GM18502 (cell line): ENCODE results near the gene ATP6V1E1.
"Not testable (repeated sequence)": the region's sequence is repeated elsewhere in the genome, so short reads cannot be mapped to it uniquely, and the experiment has no call there.

Experiments used
- ATAC-seq: cut with Tn5 transposase; IDR thresholded peaks from one replicate; pipeline ENCODE4 v1.9.1; 2021; ENCODE audit warnings: mild to moderate bottlenecking; ENCODE audit not compliant: unreplicated experiment, poor library complexity

Gene ATP6V1E1

GRCh38 chr22:17636850-17637249, 8.3 kb upstream of the ATP6V1E1 start:
- not testable (repeated sequence) for ATAC-seq

DNA sequence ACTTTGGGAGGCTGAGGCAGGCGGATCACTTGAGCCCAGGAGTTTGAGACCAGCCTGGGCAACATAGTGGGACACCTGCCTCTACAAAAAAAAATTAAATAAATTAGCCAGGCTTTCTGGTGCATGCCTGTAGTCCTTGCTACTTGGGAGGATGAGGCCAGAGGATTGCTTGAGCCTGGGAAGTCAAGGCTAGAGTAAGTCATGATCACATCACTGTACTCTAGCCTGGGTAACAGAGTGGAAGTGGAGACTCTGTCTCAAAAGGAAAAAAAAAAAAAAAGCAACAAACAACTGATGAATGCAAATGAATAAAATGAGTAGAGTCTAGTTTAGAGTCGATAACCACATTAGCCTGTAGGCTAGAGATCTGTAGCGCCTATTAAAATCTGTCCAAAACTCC, 6.1 kb upstream of the ATP6V1E1 start:
- ATAC-seq = no peak

GRCh38 chr22:17633998-17634323, 5.4 kb upstream of the ATP6V1E1 start:
- ATAC-seq = no peak

GRCh38 chr22:17633217-17633997, 4.9 kb upstream of the ATP6V1E1 start:
- no peak for ATAC-seq

DNA sequence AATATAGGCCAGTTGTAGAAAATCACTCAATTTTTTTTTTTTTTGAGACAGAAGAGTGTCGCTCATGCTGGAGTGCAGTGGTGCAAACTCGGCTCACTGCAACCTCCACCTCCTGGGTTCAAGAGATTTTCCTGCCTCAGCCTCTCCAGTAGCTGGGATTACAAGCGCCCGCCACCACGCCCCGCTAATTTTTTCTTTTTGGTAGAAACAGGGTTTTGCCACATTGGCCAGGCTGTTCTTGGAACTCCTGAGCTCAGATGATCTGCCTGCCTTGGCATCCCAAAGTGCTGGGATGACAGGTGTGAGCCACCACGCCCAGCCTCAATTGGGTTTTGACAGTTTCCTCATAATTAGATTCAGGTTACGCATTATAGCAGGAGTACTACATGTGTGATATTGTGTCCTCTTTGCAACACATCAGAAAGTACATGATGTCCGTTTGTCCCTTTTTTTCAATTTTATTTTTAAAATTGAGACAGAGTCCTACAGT, 2.6 kb upstream of the ATP6V1E1 start:
- ATAC-seq = no peak

GRCh38 chr22:17629641-17630040, 1.1 kb upstream of the ATP6V1E1 start:
- no peak for ATAC-seq

GRCh38 chr22:17629173-17629489, 582 bp upstream of the ATP6V1E1 start:
- ATAC-seq = no peak

DNA sequence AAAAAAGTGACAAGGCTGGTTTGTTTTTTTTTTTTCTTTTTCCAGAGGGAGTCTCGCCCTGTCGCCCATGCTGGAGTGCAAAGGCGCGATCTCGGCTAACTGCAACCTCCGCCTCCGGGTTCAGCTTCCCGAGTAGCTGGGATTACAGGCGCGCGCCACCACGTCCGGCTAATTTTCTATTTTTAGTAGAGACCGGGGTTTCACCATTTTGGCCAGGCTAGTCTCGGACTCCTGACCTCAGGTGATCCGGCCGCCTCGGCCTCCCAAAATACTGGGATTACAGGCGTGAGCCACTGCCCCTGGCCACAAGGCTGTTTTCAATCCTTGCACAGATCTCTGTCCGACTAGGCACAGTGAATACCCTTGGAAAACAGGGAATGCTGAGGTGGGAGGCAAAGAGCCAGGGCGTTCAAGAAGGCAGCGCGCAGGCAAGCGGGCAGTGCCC, 566 bp downstream of the ATP6V1E1 start:
- ATAC-seq = no peak

DNA sequence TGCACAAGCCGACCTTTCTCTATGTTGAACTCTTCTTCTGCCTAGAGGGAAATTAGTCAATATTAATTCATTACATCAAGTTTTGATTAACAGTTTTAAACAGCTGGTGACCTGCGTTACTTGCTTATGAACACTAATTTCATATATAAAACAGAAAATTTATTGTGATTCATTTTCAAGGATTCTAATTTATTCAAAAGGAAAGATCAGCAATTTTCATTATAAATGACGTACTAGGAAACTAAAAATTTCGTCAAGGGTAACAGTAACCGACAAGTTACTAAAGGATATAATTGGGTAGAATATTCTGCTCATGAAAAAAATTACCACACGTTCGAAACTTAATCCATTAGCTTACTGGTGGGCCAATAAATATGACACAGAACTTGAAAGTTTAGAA, 15.3 kb downstream of the ATP6V1E1 start:
- no peak for ATAC-seq

- no peak for ATAC-seq
Measured at GRCh38 chr22:17612057-17612456, 16.5 kb downstream of the ATP6V1E1 start.

- no peak for ATAC-seq
Measured at GRCh38 chr22:17607891-17608521, 20.5 kb downstream of the ATP6V1E1 start.

DNA sequence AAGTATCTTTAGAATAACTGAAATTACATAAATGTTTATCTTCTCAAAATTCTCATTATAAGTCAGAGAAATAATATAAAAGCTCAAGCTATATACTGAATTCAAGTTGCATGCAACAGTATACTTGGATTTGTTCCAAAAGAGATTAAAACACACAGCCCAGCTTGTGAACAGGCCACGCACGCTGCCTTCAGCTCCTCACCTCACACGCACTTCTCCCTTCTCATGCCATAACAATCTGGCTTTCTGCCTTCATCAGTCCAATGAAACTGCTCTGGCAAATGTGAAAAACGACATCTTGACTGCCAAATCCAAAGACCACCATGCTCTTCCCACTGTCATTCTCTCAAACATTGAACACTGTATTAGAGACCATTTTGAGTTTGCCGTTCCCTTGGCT, 22.1 kb downstream of the ATP6V1E1 start:
- ATAC-seq = no peak

DNA sequence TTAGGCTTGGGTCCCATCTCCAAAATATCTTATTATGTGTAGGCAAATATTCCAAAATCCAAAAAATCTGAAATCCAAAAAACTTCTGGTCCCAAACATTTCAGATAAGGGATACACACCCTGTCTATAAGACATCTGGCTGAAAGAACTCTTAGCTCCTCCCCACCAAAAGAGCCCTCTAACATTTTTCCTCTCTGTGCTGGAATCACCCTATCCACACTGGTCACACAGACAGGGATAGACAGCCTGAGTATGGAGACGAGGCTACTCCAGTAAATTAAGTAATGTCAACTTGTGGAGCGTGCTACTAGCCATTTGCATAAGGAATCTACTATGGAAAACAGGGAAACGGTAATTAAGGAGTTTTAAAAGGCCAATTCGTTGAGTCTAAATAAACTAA, 24.9 kb downstream of the ATP6V1E1 start:
- ATAC-seq = no peak

DNA sequence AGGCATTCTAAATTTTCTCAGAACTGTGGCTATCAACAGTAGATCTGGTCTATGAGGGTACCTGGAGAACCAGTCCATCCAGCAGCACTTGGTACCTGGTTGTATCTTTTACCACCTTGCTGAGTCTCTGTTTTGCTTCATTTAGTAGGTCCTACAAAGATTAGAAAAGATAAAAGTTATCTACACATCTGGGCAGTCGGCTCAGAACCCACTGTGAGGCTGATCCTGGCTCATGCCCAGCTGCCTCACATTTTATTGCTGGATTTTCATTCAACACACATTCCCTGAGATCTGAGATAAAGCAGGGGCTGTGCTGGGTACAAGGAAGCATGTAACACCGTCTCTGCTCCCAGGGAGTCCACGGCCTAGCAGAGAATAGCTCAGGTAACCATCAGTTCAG, 27.5 kb downstream of the ATP6V1E1 start:
- no peak for ATAC-seq

DNA sequence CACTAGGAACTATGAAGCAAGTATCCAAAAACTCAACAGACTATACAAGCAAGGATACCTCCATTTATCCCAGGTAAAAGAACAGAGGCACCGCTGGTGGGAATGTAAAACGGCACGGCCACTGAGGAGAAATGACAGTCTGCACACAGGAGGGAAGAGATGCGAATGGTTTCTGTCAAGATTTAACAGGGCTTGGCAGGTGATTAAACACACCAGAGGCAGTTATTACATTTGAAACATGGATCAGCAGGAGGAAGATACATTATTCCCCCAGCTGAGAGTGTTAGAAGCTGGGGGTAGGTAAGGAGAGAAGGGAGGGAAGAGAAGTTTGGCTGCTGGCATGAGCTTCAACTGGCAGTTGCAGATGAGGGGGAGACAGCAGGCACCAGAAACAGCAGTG, 30.2 kb downstream of the ATP6V1E1 start:
- no peak for ATAC-seq

DNA sequence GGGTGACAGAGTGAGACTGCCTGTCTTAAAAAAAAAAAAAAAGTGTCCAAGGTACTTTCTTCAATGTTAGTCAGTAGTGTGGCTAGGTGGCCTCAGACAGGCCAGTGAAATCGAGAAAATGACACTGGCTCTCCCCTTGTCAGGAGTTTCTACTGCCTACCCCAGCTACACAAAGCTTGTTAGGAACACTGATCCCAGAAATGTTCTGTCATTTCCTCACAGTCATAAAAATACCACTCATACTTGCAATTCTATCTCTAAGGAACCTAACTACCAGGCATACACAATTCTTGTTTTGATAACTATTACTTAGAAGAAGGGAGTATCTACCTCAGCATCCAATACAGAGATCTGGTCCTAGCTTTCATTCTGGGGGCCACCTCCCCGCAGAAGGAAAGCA, 31.3 kb downstream of the ATP6V1E1 start:
- no peak for ATAC-seq

DNA sequence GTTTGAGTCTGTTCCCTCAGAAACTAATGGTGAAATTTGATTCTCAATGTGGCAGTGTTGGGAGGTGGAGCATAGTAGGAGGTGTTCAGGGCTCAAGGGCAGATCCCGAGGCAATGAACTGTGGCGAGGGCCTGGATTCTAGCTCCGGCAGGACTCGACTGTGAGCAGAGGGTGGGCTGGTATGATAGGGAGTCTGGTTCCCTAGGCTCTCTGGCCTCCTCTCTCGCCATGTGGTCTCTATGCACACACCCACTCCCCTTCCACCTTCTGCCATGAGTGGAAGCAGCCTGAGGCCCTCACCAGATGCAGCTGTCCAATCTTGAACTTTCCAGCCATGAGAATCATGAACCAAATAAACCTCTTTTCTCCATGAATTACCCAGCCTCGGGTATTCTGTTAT, 32.3 kb downstream of the ATP6V1E1 start:
- no peak for ATAC-seq

- ATAC-seq = no peak
Measured at GRCh38 chr22:17592201-17592600, 36.3 kb downstream of the ATP6V1E1 start.

DNA sequence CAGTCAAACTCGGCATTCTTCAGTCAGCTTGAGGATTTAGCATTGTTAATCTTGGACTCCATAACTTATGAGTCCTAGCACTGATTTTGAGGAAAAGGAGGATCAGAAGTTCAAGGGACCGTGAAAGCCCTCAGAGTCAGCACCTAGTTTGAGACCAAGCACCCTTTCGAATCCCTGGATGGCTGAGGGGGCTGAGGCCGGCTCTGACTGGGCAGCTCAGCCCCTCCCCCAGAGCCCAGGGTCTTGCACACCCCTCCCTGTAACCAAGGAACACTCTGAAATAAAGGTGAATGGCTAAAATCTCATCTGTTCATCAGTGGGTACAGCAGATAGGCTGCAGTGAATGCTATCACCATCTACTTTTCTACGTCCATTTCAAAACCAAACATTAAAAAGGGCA, 38.0 kb downstream of the ATP6V1E1 start:
- no peak for ATAC-seq

- no peak for ATAC-seq
Measured at GRCh38 chr22:17589810-17590375, 38.7 kb downstream of the ATP6V1E1 start.

- ATAC-seq = no peak
Measured at GRCh38 chr22:17588606-17589005, 39.9 kb downstream of the ATP6V1E1 start.

DNA sequence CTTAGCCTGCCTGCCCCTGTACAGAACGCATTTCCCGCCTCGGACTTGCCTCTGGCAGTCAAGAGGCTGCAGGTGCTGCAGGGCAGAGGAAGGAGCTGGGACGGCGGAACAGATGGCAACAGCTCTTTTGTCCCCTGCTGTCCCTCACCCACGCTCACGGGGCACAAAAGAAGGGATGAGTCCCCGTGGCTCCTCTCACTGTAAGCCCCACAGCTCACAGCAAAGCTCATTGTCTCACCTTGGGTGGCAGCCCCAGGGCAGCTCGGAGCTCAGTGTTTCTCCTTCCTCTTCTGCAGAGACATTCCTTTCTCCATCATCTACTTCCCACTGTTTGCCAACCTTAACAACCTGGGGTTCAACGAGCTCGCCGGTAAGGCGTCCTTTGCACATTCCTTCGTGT, 40.9 kb downstream of the ATP6V1E1 start:
- ATAC-seq = no peak
